GM19099 (cell line): Measurements from ENCODE around the gene SPART.

Source experiments
- POLR2A ChIP-seq: IDR thresholded peaks from 3 replicates; pipeline ENCODE4 v1.6.1; 2011; ENCODE audit warnings: low read depth; ENCODE audit not compliant: insufficient read length; ENCODE audit errors: extremely low read depth

Gene SPART

DNA sequence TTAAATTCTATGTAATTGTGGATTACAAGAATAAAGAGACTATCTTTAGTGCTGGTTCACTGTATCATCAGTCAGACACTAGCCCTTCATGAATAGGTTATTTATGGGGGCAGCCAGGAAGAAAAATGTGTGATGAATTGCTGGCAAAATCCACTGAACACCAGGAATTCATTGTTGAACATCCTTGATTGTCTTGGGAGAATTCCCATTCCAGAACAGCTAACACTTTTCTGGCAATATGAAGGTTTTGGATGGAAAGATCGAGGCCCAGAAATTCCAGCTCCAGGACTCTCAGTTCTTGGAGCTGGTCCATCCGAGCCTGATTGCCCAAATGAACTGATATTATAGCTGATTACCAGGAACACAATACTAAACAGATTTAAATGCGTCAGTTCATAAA, 11.5 kb upstream of the SPART start:
- no peak for TF ChIP-seq POLR2A

DNA sequence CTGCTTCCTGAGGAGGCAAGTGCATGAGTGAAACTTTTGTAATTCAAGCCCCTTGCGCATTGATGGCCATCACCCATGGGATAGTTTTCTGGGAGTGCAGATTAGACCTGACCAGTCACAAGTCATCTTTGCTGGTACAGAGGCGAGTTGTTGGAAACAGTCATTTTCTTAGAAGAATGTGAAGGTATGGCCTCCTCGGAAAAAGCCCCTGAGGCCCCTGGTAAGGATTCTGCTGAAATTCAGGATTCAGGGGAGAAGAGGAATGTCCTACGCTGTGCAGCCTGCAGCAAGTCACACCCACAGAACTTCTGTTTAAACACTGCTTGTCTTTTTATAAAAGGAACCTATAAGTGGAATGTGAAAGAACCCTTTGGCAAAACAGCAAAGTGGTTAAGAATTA, 11.0 kb upstream of the SPART start:
- no peak for TF ChIP-seq POLR2A

DNA sequence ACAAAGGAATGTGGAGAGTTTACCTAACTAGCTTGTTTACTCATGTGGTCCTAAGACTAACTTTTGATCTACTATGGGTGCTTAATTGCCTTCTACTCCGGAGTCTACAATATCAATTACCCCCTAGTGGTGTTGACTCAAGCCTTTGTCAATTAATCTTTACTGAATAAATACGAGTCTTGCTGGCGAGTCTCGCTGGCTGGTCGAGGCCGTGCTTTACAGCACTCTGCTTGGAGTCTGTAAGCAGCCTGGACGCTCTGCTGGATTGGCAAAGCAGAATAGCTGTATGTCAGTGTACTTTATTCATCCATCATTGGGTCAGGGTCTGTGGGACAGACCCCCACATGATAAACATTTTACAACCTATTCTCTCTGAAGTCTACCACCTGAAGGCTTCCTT, 9.9 kb upstream of the SPART start:
- TF ChIP-seq POLR2A, result no peak

DNA sequence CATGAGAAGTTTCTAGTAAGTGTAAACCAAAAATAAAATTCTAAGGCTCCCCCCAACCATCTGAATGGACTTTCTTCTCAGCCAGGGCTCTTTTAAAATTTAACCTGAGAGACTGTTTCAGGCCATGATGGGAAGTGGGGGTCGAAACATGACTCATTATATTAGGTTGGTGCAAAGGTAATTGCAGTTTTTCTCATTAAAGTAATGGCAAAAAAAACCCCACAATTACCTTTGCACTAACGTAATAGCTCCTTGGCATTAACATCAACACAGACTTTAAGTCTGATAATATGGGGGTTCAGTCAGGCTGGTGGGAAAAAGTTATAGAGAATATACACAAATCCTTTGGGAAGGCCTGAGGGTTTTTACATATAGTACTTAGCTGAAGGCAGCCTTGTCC, 9.4 kb upstream of the SPART start:
- TF ChIP-seq POLR2A, result no peak

DNA sequence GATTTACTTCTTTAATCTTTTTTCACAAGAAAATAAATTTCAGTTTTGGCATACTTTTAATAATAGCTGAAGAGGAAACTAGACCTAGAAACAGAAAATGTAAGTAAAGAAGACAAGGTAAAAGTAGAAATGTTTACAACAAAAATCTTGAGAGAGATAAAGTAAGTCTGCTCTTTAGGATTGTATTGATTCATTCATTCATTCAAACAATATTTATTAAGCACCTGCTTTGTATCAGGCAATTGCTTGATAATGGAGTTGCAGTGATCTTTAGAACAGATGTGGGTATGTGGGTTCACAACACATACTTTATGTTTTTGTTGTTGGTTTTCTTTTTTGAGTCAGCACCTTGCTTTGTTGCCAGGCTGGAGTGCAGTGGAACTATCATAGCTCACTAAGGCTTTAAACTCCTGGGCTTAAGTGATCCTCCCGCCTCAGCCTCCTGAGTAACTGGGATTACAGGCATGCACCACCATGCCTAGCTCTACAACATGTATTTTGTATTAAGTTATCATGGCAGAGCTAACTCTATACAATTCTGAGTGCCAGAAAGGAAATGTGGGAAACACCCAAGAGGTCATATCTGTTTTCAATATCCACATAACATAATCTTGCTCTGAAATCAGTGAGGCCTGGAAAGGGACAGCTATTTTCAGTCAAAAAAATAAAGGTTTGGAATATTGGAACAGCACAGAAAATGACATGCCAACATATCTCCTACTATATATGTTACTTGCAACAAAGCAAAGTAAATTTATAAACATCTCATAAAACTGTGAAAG, 8.8 kb upstream of the SPART start:
- TF ChIP-seq POLR2A, result no peak

DNA sequence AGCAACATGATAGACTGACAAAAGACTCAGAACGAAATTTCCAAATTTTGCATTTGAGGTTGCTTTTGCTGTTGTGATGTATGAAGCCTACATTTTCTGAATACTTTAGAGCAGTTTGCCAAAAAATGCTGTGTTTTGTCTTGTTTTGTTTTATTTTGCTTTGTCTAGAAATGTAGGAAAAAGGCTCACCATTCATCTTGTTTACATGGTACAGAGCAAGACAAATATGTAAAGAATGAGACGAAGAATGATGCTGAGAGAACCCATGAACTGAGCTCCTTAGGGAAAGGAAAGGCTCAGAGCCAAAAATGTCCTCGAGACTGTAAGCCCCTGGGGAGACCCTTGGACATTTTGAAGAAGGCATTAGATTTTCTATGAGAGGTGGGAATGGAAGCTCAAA, 6.8 kb upstream of the SPART start:
- no peak for TF ChIP-seq POLR2A

DNA sequence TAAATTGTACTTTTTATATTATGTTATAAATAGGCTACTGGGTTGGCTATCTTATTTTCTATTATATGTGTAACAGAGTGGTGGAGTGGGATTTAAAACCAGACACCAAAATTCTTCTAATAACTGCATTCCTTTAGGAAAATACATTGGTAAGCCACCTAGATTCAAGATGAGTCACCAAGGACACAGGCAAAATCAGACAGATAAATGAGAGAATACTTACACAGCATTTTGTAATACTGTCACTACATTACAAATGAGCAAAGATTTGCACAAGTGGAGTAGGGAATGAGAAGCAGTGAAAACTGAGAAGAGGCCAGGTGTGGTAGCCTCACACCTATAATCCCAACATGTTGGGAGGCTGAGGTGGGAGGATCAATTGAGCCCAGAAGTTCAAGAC, 6.2 kb upstream of the SPART start:
- TF ChIP-seq POLR2A, result no peak

DNA sequence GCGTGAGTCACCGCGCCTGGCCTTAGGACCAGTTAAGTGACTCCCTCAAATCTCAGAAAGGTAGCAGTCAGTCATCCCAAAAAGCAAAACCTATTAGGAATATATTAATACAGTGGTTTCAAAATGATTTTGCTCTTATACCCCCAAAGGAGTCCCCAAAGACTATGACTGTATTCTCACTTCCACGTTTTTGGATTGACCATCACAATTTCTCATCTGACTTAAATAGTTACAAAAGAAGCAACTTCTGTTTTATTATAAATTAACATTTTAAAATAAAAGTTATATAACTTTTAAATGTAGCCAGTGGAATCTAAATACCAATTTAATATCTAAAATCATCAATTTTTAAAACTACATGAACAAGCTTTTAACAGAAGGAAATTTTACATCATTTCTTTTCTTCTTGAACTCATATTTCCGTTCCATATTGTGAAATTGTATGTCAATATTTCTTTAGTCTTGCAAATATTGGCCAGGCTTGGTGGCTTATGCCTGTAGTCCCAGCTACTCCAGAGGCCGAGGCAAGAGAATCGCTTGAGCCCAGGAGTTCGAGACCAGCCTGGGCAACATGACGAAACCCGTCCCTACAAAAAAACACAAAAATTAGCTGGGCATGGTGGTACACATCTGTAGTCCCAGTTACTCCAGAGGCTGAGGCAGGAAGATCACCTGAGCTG, 1.5 kb upstream of the SPART start:
- TF ChIP-seq POLR2A, result no peak

DNA sequence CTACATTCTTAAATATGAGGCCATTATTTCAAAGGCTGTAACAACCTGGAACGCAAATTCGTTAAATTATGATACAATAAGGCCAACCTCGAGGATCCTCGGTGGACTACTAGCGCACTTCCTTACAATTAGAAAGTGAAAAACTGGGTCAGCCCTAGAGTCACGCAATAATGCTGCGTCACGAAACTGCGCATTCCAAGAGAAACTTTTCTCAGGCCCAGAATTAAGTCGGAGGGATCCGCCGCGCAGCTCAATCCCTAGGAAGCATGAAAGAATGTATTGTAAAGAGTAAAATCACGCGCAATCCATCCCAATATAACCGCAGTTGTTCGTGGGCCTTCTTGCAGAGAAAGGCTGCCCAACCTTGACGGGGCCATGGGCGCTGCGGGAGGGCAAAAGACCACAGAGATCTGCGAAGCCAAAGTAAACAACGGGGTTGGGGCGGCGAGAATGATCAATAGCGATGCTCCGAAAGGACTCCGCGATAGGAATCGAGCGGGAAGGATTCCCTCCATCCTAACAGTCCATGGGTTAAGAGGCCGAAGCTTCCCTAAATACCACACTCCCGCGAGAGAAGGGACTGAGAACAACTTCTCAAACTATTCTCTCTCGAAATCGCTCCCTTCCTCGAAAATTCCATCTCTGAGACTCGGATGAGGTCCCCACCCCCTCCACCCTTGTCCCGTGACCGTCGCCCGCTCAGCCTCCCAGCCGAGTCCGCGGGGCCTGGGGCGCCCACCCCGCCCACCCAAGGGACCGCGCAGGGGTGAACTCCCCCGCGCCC, 564 bp downstream of the SPART start:
- no peak for TF ChIP-seq POLR2A

DNA sequence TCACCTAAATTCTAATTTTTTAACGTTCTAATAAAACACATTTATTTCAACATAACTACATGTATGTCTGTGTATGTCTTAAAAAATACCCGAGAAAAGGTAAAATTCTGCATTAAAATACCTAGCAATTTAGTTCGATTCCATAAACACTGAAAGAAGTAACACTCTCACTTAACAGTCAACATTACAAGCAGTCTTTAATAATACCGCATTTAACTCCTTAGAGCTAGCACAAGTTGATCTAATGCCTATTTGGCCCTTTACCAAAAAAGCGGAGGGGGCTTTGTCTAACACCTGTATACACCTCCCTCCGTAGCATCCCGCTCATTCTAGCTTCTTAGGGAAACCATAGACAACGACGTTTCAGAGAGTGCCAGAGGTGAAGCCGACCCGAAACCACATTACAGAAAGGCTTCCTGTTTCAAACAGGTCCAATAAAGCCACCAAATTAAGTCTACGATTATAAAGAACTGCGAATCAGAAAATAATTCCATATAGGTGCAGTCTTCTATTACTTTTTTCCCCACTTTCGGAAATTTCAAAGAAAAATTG, 1.2 kb downstream of the SPART start:
- TF ChIP-seq POLR2A, result no peak

DNA sequence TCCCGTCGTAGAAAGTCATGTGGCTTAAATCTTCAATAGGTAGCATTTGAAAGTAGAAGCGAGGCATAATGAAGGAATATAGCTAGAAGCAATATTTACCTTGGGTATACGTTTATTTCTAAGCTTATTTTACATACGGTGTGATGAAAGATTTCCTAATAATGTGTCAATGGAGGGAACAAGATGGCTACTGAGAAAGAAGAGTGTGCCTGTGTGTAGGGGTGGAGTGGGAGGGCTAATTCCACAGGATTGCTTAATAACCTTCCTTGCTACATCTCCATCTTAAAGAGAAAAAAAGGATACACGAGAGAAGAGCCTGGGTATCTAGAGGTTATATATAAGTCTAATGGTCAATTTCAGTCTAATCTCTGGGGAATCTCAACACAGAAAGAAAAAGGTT, 2.0 kb downstream of the SPART start:
- no peak for TF ChIP-seq POLR2A

DNA sequence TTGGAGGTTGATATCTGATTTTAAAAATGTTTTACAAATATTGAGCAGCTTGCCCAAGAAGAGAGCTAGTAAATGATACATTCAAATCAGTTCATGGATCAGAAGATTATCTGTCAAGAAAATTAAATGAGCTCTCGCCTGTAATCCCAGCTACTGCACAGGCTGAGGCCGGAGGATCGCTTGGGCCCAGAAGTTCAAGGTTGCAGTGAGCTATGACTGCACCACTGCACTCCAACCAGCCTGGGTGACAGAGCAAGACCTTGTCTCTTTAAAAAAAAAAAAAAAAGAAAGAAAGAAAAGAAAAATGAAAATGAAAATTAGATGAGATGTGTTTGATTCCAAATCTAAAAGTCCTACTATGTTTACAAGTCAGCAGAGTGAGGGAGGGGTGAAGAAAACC, 2.4 kb downstream of the SPART start:
- TF ChIP-seq POLR2A, result no peak

DNA sequence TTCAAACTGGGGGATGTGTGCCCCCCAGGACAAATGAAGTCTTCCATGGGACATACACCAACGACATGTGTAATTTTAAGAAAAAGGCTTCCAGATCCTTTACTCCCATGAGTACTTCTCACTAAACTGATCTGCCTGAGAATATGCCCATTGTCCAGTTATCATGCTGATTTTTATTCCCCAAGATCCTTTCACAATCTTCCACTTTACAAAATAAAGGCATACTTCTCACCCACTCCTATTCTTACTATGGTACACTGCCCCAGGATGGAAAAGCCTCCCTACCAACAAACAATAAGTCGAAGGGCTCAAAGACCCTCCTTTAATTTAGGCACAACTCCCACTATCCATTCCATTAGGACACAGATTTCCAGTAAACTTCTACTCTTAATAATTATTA, 3.5 kb downstream of the SPART start:
- TF ChIP-seq POLR2A, result no peak

DNA sequence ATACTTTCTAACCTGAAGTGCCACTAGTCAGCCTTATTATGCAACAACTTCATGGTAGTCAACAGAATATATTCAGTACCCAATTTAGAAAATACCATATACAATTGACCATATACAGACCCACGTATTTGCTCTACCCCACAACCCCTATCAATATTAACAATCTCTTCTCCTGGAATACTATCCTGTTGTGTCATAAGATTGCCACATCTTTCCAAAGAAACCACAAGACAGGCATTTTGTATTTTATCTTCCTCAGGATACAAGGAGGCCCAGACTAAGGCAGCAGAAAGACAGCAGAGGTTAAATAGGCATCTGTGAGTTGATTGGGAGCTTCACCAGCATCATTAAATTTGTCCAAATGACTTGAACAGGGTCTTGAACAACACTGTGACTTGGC, 4.5 kb downstream of the SPART start:
- no peak for TF ChIP-seq POLR2A

DNA sequence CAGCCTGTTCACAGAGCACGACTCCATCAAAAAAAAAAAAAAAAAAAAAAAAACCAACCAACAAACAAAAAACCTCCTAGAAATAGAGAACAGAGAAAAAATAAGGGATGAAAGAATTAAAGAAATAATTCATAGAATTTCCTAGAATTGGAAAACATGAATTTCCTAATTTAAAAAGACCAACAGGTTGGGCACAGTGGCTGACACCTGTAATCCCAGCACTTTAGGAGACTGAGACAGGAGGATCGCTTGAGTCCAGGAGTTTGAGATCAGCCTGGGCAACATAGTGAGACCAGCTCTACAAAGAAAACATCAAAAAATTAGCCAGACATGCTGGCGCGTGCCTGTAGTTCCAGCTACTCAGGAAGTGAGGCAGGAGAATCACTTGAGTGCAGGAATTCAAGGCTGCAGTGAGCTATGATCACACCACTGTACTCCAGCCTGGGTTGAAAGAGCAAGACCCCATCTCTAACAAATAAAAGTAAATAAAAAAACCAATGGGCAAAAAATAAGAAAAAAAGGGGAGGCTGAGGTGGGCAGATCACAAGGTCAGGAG, 6.5 kb downstream of the SPART start:
- no peak for TF ChIP-seq POLR2A
